ENCODE data around the gene SHKBP1.

- TF ChIP-seq EZH2 (IDR thresholded peaks at IDR 0.05; ENCODE audit: borderline replicate concordance, low read depth, low read length, poor library complexity, severe bottlenecking), result no peak
- TF ChIP-seq, protein P1, sequence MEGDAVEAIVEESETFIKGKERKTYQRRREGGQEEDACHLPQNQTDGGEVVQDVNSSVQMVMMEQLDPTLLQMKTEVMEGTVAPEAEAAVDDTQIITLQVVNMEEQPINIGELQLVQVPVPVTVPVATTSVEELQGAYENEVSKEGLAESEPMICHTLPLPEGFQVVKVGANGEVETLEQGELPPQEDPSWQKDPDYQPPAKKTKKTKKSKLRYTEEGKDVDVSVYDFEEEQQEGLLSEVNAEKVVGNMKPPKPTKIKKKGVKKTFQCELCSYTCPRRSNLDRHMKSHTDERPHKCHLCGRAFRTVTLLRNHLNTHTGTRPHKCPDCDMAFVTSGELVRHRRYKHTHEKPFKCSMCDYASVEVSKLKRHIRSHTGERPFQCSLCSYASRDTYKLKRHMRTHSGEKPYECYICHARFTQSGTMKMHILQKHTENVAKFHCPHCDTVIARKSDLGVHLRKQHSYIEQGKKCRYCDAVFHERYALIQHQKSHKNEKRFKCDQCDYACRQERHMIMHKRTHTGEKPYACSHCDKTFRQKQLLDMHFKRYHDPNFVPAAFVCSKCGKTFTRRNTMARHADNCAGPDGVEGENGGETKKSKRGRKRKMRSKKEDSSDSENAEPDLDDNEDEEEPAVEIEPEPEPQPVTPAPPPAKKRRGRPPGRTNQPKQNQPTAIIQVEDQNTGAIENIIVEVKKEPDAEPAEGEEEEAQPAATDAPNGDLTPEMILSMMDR (conservative IDR thresholded peaks at IDR 0.05; ENCODE audit: low read depth, low read length), result no peak
Observed at GRCh38 chr19:40553885-40554857, 22.5 kb upstream of the SHKBP1 start.
